Motor neuron (in vitro differentiated cells): ENCODE measurements around the gene OLFML3. TPM values are rescaled to one million over a fixed set of nuclear protein-coding genes. Genes with fewer than 3 reads are reported as not detected.
A peak's percentile ranks its signal among the peaks of the same experiment; 100 is the strongest.

Experiments used
- ATAC-seq, 8 experiments: fragments of 200-7000 bp; cut with Tn5 transposase; replicated peaks in 6 of 8; 2 replicates each; pipeline ENCODE4 v1.8.0; 2021; ENCODE audit warnings: mild to moderate bottlenecking in 8 of 8, moderate library complexity in 8 of 8
- H3K27ac ChIP-seq, 2 donors: fragments of 250-450 bp; sonication (Bioruptor Pico); 2 replicates each; pipeline ENCODE4 v1.9.0; 2021; ENCODE audit warnings: antibody characterized with exemption in 2 of 2, mild to moderate bottlenecking in 2 of 2, moderate library complexity in 1 of 2
- H3K4me1 ChIP-seq, 2 donors: fragments of 250-450 bp; sonication (Bioruptor Pico); replicated peaks in 1 of 2; 2 replicates each; pipeline ENCODE4 v1.6.1; 2021; ENCODE audit warnings: antibody characterized with exemption in 2 of 2, mild to moderate bottlenecking in 2 of 2, moderate library complexity in 1 of 2
- H3K4me3 ChIP-seq, 5 donors: fragments of 250-450 bp; sonication (Bioruptor Pico); 2 replicates each; pipeline ENCODE4 v1.9.0; 2021; ENCODE audit warnings: antibody characterized with exemption in 5 of 5, mild to moderate bottlenecking in 5 of 5, moderate library complexity in 4 of 5
- WGBS, 10 experiments: fragments of 450-650 bp; shearing (Covaris generic); methylation state at CpG; one replicate each; pipeline ENCODE4 v1.0.0; 2022; 5-methylcytosine and 5-hydroxymethylcytosine counted together
- in situ Hi-C, 9 experiments: fragments of 400-800 bp; cut with MboI; loops; one replicate each; pipeline ENCODE4 v1.15.0; 2021; ENCODE audit warnings: low sequenced_read_pairs in 9 of 9, low pct_unique_long_range_greater_than_20kb in 2 of 9; ENCODE audit not compliant: unreplicated experiment in 9 of 9
- total RNA-seq, 8 experiments: library from RNA; unstranded; fragments of 300-600 nt; gene quantifications; 2 replicates each; pipeline versions ENCODE4 v1.2.3 to v1.2.4, GENCODE V29; 2022

The OLFML3 gene
- total RNA-seq: 100 to 1,000 TPM in 1 of 8 experiments, 10 to 100 TPM in 1, 1 to 10 TPM in 4, under 1 TPM in 2; 0.27 to 172 (median 3.8) TPM

- in situ Hi-C loops: loop anchor here in 5 of 9 experiments (10.0 to 25.0 kb wide), 2 partner anchors 296 to 308 kb away; no protein-coding TSS in a partner anchor
- 0 to 28% (median 19%) methylated on average over 1 to 12 of the region's 13 CpGs; no CpG with 5 or more reads in 2 of the 10 experiments for WGBS, 10 experiments
- no peak within 1 kb of the TSS for H3K27ac ChIP-seq
Observed at GRCh38 chr1:113978863-113979702, at the start of gene OLFML3. OLFML3 (plus strand) TSS chr1:113979474; CDS start chr1:113979517, 43 bp downstream.

GRCh38 chr1:113929750-113930498 is 49.4 kb upstream of the OLFML3 start:
- Histone ChIP-seq H3K27ac (peak overlapping the region; percentile 82 to 91), H3K4me1 (peaks cover 4 to 19% of the 10 kb centered on the region in 2 donors), H3K4me3 (peak overlapping the region; percentile 52 to 93 (median 72))
- WGBS, 10 experiments: 0 to 1% (median 0%) methylated on average over 4 to 16 of the region's 64 CpGs; no CpG with 5 or more reads in 5 of the 10 experiments
- peak; percentile 1 to 55 (median 30) for ATAC-seq
- in situ Hi-C loops: no loop called here

More at GRCh38 chr1:113978863-113979702, at the start of gene OLFML3:
- Histone ChIP-seq H3K4me1 (peaks cover 31 to 41% of the 10 kb centered on the region in 2 donors), H3K4me3 (no peak within 1 kb of the TSS)
- ATAC-seq: peak; percentile 64 to 74 (median 70)

GRCh38 chr1:113930499-113931161 is 48.6 kb upstream of the OLFML3 start:
- peak overlapping the region; percentile 82 to 91 for H3K27ac ChIP-seq
- ATAC-seq: peak in 4 of 8 experiments; percentile 1 to 40 (median 28)
- in situ Hi-C loops: no loop called here

GRCh38 chr1:113931451-113931851 is 47.8 kb upstream of the OLFML3 start:
- 4 to 86% (median 66%) methylated on average over 2 to 3 of the region's 3 CpGs for WGBS, 10 experiments
- Histone ChIP-seq H3K4me1 (peaks cover 4 to 19% of the 10 kb centered on the region in 2 donors), H3K4me3 (peak overlapping the region in 2 of 5 donors; percentile 72 to 93), H3K27ac (no peak overlapping the region)
- ATAC-seq: no peak
- in situ Hi-C loops: no loop called here

More at GRCh38 chr1:113930499-113931161, 48.6 kb upstream of the OLFML3 start:
- Histone ChIP-seq H3K4me3 (peak overlapping the region; percentile 52 to 93 (median 72)), H3K4me1 (peaks cover 4 to 19% of the 10 kb centered on the region in 2 donors)
- WGBS, 10 experiments: 0 to 33% (median 14%) methylated on average over 1 to 6 of the region's 8 CpGs; no CpG with 5 or more reads in 1 of the 10 experiments

GRCh38 chr1:113934006-113934405 is 45.3 kb upstream of the OLFML3 start:
- peaks cover 4 to 13% of the 10 kb centered on the region in 2 donors for H3K4me1 ChIP-seq
- H3K4me3 ChIP-seq: no peak overlapping the region
- H3K27ac ChIP-seq: no peak overlapping the region
- ATAC-seq: no peak
- in situ Hi-C loops: no loop called here

- Histone ChIP-seq H3K27ac (no peak overlapping the region), H3K4me1 (peaks cover 4 to 13% of the 10 kb centered on the region in 2 donors), H3K4me3 (no peak overlapping the region)
- in situ Hi-C loops: no loop called here
- ATAC-seq: no peak
- 56 to 100% (median 93%) methylated on average over 2 to 5 of the region's 5 CpGs for WGBS, 10 experiments
Observed at GRCh38 chr1:113934511-113935055, 44.7 kb upstream of the OLFML3 start.

- Histone ChIP-seq H3K27ac (no peak overlapping the region), H3K4me1 (peaks cover 4 to 13% of the 10 kb centered on the region in 2 donors), H3K4me3 (no peak overlapping the region)
- 80 to 100% (median 100%) methylated on average over 1 of the region's 1 CpG; no CpG with 5 or more reads in 4 of the 10 experiments for WGBS, 10 experiments
- no peak for ATAC-seq
- in situ Hi-C loops: no loop called here
Observed at GRCh38 chr1:113935176-113935575, 44.1 kb upstream of the OLFML3 start.

- WGBS, 10 experiments: 20 to 100% (median 72%) methylated on average over 1 of the region's 1 CpG; no CpG with 5 or more reads in 4 of the 10 experiments
- in situ Hi-C loops: no loop called here
- ATAC-seq: no peak
- Histone ChIP-seq H3K4me1 (peaks cover 4 to 9% of the 10 kb centered on the region in 2 donors), H3K4me3 (no peak overlapping the region), H3K27ac (no peak overlapping the region)
Observed at GRCh38 chr1:113935970-113936369, 43.3 kb upstream of the OLFML3 start.

GRCh38 chr1:113937146-113937545 is 42.1 kb upstream of the OLFML3 start:
- WGBS, 10 experiments: 67 to 100% (median 80%) methylated on average over 1 of the region's 1 CpG; no CpG with 5 or more reads in 1 of the 10 experiments
- Histone ChIP-seq H3K4me3 (no peak overlapping the region), H3K27ac (no peak overlapping the region), H3K4me1 (no peaks in the 10 kb centered on the region)
- in situ Hi-C loops: no loop called here
- ATAC-seq: no peak

- in situ Hi-C loops: no loop called here
Observed at GRCh38 chr1:113938192-113938591, 41.1 kb upstream of the OLFML3 start.

GRCh38 chr1:113940365-113941244 is 38.7 kb upstream of the OLFML3 start:
- H3K4me3 ChIP-seq: no peak overlapping the region
- in situ Hi-C loops: no loop called here
- WGBS, 10 experiments: 0 to 93% (median 90%) methylated on average over 1 to 16 of the region's 16 CpGs; no CpG with 5 or more reads in 2 of the 10 experiments
- no peaks in the 10 kb centered on the region for H3K4me1 ChIP-seq
- H3K27ac ChIP-seq: no peak overlapping the region
- no peak for ATAC-seq

More at GRCh38 chr1:113938192-113938591, 41.1 kb upstream of the OLFML3 start:
- H3K4me3 ChIP-seq: no peak overlapping the region
- 67 to 100% (median 75%) methylated on average over 1 to 5 of the region's 5 CpGs; no CpG with 5 or more reads in 2 of the 10 experiments for WGBS, 10 experiments
- no peaks in the 10 kb centered on the region for H3K4me1 ChIP-seq
- ATAC-seq: no peak
- no peak overlapping the region for H3K27ac ChIP-seq

- Histone ChIP-seq H3K4me3 (no peak overlapping the region), H3K27ac (no peak overlapping the region), H3K4me1 (no peaks in the 10 kb centered on the region)
- ATAC-seq: no peak
- 79 to 96% (median 91%) methylated on average over 2 to 7 of the region's 7 CpGs; no CpG with 5 or more reads in 1 of the 10 experiments for WGBS, 10 experiments
- in situ Hi-C loops: no loop called here
Observed at GRCh38 chr1:113941245-113941559, 38.1 kb upstream of the OLFML3 start.
